Mucosa of stomach (tissue), 1 donor: ENCODE measurements around the gene MAGI2.

ENCODE experiments used
- H3K27me3 ChIP-seq: one replicate; pipeline ENCODE4 v1.7.0; 2013; ENCODE audit warnings: mild to moderate bottlenecking, low read length; ENCODE audit not compliant: control insufficient read depth, insufficient read depth
- H3K36me3 ChIP-seq: one replicate; pipeline ENCODE4 v1.7.0; 2013; ENCODE audit warnings: low read length; ENCODE audit not compliant: control insufficient read depth, insufficient read depth
- H3K4me1 ChIP-seq: one replicate; pipeline ENCODE4 v1.7.0; 2013; ENCODE audit warnings: mild to moderate bottlenecking, low read length; ENCODE audit not compliant: control insufficient read depth, insufficient read depth
- H3K4me3 ChIP-seq: one replicate; pipeline ENCODE4 v1.7.0; 2013; ENCODE audit warnings: low read length
- H3K9ac ChIP-seq: one replicate; pipeline ENCODE4 v1.7.0; 2013; ENCODE audit warnings: mild to moderate bottlenecking, low read length, moderate library complexity
- H3K9me3 ChIP-seq: one replicate; pipeline ENCODE4 v1.7.0; 2013; ENCODE audit warnings: mild to moderate bottlenecking, low read length, moderate library complexity; ENCODE audit not compliant: control insufficient read depth
- donor health status: Pancreatic carcinoma.

The MAGI2 gene

DNA sequence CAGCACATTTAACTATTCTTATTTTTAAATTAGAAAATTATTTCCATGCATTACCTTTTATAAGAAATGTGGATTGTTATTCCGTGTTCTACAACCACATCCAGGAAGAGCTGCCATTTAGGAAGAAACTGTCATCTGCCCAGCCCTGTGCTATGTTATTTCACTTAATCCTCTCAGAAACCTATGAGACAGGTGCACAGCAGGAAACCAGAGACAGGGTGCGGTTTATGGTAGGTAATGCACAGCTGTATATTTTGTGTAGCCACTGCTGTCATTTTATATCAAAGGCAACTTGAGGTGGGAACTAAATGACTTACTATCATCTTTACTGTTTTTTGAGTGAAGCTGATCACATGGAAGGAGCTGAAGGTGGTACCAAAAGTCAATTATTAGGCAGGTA lies 232.3 kb downstream of the MAGI2 start:
- Histone ChIP-seq H3K27me3 (no peaks in the 10 kb centered on the region), H3K4me1 (peaks cover 4% of the 10 kb centered on the region), H3K9me3 (no peaks in the 10 kb centered on the region), H3K9ac (no peak overlapping the region), H3K4me3 (no peak overlapping the region), H3K36me3 (no peaks in the 10 kb centered on the region)

DNA sequence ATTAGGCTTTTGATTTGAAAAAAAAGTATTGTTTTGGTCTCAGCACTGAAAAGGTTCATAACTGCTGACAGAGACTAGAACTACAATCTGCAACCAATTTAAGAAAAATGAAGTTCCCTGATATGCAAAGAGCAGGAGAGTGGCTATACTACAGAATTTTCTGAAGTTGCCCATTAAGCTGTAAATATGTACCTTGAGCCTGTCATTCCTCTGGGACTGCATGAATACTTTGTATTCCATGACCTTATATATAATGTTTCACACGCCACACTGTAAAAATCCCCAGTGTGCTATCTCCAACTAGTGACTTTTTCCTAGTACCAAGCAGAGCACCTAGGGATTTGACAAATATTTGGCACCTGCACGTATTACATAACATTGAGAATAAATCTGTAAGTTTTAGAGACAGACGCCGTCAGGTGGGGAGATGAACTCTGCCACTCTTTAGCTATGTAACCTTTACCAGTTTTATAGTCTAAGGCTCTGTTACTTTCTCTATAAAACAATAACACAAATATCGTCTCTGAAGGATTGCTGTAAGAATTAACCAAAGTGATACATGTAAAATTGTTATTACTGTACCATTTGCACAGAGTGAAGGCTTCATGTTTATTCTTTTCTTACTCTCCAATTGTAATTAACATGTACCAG lies 235.4 kb downstream of the MAGI2 start:
- Histone ChIP-seq H3K9ac (no peak overlapping the region), H3K9me3 (no peaks in the 10 kb centered on the region), H3K4me1 (peaks cover 4% of the 10 kb centered on the region), H3K27me3 (no peaks in the 10 kb centered on the region), H3K4me3 (no peak overlapping the region), H3K36me3 (no peaks in the 10 kb centered on the region)

- H3K9ac ChIP-seq: no peak overlapping the region
- H3K4me1 ChIP-seq: peaks cover 4% of the 10 kb centered on the region
- H3K27me3 ChIP-seq: no peaks in the 10 kb centered on the region
- no peaks in the 10 kb centered on the region for H3K36me3 ChIP-seq
- no peak overlapping the region for H3K4me3 ChIP-seq
- no peaks in the 10 kb centered on the region for H3K9me3 ChIP-seq
Measured at GRCh38 chr7:79217468-79217867, 236.0 kb downstream of the MAGI2 start.

- H3K4me3 ChIP-seq: no peak overlapping the region
- H3K36me3 ChIP-seq: no peaks in the 10 kb centered on the region
- H3K27me3 ChIP-seq: no peaks in the 10 kb centered on the region
- peaks cover 4% of the 10 kb centered on the region for H3K4me1 ChIP-seq
- no peaks in the 10 kb centered on the region for H3K9me3 ChIP-seq
- no peak overlapping the region for H3K9ac ChIP-seq
Measured at GRCh38 chr7:79216236-79216635, 237.2 kb downstream of the MAGI2 start.

- no peaks in the 10 kb centered on the region for H3K9me3 ChIP-seq
- H3K9ac ChIP-seq: no peak overlapping the region
- no peak overlapping the region for H3K4me3 ChIP-seq
- no peaks in the 10 kb centered on the region for H3K36me3 ChIP-seq
- no peaks in the 10 kb centered on the region for H3K4me1 ChIP-seq
- no peaks in the 10 kb centered on the region for H3K27me3 ChIP-seq
Measured at GRCh38 chr7:79212334-79212733, 241.1 kb downstream of the MAGI2 start.

- Histone ChIP-seq H3K4me1 (no peaks in the 10 kb centered on the region), H3K27me3 (no peaks in the 10 kb centered on the region), H3K36me3 (no peaks in the 10 kb centered on the region), H3K4me3 (no peak overlapping the region), H3K9me3 (no peaks in the 10 kb centered on the region), H3K9ac (no peak overlapping the region)
Measured at GRCh38 chr7:79211724-79212123, 241.7 kb downstream of the MAGI2 start.

DNA sequence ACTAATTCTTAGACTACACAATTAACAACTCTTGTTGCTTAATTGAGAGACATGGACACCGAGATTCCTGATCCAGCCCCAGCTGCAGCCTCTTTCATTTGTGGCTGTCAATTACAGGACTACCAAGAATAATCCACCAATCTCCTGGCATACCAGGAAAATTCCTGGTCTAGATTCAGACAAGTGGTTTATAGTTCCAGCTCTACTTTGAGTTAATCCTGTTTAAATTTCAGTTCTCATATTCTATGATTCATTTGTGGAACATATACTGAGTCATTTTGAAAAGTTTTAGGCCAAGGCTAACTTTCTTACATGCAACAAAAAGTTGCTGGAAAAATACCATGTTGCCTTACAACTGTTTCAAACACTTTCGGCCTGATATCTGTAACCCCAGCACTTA lies 253.5 kb downstream of the MAGI2 start:
- Histone ChIP-seq H3K9ac (no peak overlapping the region), H3K36me3 (no peaks in the 10 kb centered on the region), H3K27me3 (no peaks in the 10 kb centered on the region), H3K9me3 (no peaks in the 10 kb centered on the region), H3K4me1 (no peaks in the 10 kb centered on the region), H3K4me3 (no peak overlapping the region)

DNA sequence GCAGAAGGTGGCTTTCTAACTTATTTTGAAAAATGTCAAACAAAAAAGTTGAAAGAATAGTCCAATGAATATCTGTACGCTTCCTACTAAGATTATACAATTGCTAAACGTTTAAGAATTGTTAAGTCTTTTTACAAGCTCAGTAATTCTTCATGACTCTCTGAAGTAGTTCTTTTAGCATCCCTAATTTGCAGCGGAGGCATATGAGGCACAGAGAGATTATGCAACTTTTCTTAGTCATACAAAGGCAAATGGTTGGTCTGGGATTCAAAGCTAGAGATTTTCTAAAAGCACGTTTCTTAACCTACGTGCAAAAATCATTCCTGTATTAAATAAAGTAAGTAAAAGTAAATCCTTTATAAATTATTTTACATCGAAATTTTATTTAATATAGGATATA lies 254.2 kb downstream of the MAGI2 start:
- Histone ChIP-seq H3K36me3 (no peaks in the 10 kb centered on the region), H3K4me3 (no peak overlapping the region), H3K9me3 (no peaks in the 10 kb centered on the region), H3K9ac (no peak overlapping the region), H3K4me1 (no peaks in the 10 kb centered on the region), H3K27me3 (no peaks in the 10 kb centered on the region)

- no peak overlapping the region for H3K9ac ChIP-seq
- no peaks in the 10 kb centered on the region for H3K4me1 ChIP-seq
- H3K27me3 ChIP-seq: no peaks in the 10 kb centered on the region
- no peak overlapping the region for H3K4me3 ChIP-seq
- H3K36me3 ChIP-seq: no peaks in the 10 kb centered on the region
- no peaks in the 10 kb centered on the region for H3K9me3 ChIP-seq
Measured at GRCh38 chr7:79185605-79186004, 267.9 kb downstream of the MAGI2 start.

DNA sequence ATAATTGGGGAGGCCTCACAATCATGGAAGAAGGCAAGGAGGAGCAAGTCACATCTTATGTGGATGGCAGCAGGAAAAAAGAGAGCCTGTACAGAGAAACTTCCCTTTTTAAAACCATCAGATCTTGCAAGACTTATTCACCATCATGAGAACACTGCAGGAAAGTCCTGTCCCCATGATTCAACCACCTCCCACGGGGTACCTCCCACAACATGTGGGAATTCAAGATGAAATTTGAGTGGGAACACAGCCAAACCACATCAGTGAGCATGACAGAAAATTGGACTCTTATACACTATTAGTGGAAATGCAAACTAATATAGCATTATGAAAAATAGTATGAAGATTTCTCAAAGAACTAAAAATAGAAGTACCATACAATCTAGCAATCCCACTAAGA lies 271.2 kb downstream of the MAGI2 start:
- Histone ChIP-seq H3K9me3 (no peaks in the 10 kb centered on the region), H3K27me3 (no peaks in the 10 kb centered on the region), H3K9ac (no peak overlapping the region), H3K4me3 (no peak overlapping the region), H3K36me3 (no peaks in the 10 kb centered on the region), H3K4me1 (no peaks in the 10 kb centered on the region)

GRCh38 chr7:79180533-79180932 lies 272.9 kb downstream of the MAGI2 start:
- Histone ChIP-seq H3K27me3 (no peaks in the 10 kb centered on the region), H3K4me1 (no peaks in the 10 kb centered on the region), H3K9me3 (no peaks in the 10 kb centered on the region), H3K4me3 (no peak overlapping the region), H3K9ac (no peak overlapping the region), H3K36me3 (no peaks in the 10 kb centered on the region)

DNA sequence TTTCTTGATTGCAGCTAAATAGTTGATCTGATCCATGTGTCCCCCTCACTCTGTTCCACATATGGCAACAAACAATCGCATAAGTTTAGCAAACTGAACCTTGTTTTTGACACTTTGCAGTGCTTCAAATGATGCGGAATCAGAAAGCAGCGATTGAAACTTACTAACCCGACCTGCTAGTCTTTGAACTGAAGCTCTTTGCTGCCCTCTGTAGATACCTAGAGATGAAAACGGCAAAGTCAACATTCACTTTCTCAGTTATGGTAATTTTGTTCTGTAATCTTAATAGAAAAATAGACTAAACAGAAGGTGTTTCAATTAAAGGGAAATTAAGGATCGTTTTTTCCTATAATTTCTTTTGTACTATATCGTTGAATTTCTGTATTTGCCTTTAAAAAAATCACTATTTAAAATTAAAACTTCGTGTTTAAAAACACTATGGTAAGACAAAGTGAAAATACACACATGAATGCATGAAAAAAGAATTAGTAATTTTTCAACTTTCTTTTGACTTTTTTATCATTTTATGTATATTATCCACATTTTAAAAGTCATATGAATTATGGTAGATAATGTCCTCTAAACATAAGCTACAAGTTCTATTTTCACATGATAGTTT lies 276.5 kb downstream of the MAGI2 start:
- H3K4me3 ChIP-seq: no peak overlapping the region
- no peaks in the 10 kb centered on the region for H3K27me3 ChIP-seq
- no peaks in the 10 kb centered on the region for H3K36me3 ChIP-seq

GRCh38 chr7:79175374-79175773 lies 278.1 kb downstream of the MAGI2 start:
- Histone ChIP-seq H3K4me1 (no peaks in the 10 kb centered on the region), H3K9me3 (no peaks in the 10 kb centered on the region)

More for the DNA sequence above, 276.5 kb downstream of the MAGI2 start:
- H3K9me3 ChIP-seq: no peaks in the 10 kb centered on the region
- H3K4me1 ChIP-seq: no peaks in the 10 kb centered on the region
- no peak overlapping the region for H3K9ac ChIP-seq

More at GRCh38 chr7:79175374-79175773, 278.1 kb downstream of the MAGI2 start:
- no peak overlapping the region for H3K4me3 ChIP-seq
- no peak overlapping the region for H3K9ac ChIP-seq
- H3K27me3 ChIP-seq: no peaks in the 10 kb centered on the region
- H3K36me3 ChIP-seq: no peaks in the 10 kb centered on the region
